Measurements from ENCODE around the gene HMGCL. TPM values are rescaled to one million over a fixed set of nuclear protein-coding genes. Genes with fewer than 3 reads are reported as not detected.

Gene HMGCL
- total RNA-seq, 2 donors from 2014 or later = 18.9 to 21.1 TPM

DNA sequence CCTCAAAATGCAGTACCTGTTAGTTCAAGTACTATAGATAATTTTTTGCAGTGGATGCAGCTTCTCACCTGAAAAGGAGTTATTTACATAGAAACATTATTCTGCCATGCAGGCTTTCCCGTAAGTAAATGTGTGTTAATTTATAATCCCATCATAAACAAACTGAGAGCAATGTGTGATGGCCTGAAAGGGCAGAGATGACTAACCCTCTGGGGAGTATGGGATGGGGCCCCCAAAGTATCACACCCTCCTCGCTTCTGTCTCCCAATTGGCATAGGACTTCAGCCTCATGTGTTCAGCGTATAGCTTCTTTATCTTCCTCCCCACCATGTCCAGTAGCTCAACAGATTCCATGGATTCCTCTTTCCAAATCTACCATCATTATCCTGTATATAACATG, 7.6 kb downstream of the HMGCL start:
- H3K36me3 ChIP-seq (replicated peaks in 1 of 2; ENCODE audit: insufficient read depth in 1 of 2, low read depth in 2 of 2) = peaks cover 7 to 14% of the 10 kb centered on the region in 2 donors
- no peak for ATAC-seq

DNA sequence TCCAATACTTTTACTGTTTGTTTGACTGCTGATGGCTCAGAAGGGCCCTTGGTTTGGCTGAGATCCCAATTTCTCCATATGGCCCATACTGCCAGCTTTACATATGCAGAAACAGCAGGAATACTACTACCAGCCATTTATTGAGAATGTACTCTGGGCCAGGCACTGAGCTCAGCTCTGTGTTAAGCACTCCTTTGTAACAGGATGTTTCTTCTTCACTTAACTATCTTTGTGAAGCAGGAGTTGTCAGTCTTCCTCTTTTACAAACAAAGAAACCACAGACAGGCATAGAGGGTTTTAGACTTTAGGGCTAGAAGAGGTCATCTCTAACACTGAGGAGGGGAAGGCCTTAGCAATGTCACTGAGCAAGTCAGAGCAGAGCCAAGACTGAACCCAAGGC, 8.3 kb downstream of the HMGCL start:
- intact Hi-C loops (cut with DNase I) = no loop called here
- Histone ChIP-seq H3K27me3 (no peaks in the 10 kb centered on the region), H3K4me1 (no peaks in the 10 kb centered on the region), H3K36me3 (replicated peaks in 1 of 2; ENCODE audit: insufficient read depth in 1 of 2, low read depth in 2 of 2) (peaks cover 7 to 14% of the 10 kb centered on the region in 2 donors), H3K9me3 (no peaks in the 10 kb centered on the region), H3K4me3 (no peak overlapping the region), H3K27ac (no peak overlapping the region)
- TF ChIP-seq, protein P1, sequence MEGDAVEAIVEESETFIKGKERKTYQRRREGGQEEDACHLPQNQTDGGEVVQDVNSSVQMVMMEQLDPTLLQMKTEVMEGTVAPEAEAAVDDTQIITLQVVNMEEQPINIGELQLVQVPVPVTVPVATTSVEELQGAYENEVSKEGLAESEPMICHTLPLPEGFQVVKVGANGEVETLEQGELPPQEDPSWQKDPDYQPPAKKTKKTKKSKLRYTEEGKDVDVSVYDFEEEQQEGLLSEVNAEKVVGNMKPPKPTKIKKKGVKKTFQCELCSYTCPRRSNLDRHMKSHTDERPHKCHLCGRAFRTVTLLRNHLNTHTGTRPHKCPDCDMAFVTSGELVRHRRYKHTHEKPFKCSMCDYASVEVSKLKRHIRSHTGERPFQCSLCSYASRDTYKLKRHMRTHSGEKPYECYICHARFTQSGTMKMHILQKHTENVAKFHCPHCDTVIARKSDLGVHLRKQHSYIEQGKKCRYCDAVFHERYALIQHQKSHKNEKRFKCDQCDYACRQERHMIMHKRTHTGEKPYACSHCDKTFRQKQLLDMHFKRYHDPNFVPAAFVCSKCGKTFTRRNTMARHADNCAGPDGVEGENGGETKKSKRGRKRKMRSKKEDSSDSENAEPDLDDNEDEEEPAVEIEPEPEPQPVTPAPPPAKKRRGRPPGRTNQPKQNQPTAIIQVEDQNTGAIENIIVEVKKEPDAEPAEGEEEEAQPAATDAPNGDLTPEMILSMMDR (IDR thresholded peaks at IDR 0.05) = no peak
- no peak for TF ChIP-seq POLR2A (IDR thresholded peaks at IDR 0.05)
- DNase-seq = no peak
- ATAC-seq = no peak

More for the DNA sequence above, 7.6 kb downstream of the HMGCL start:
- Histone ChIP-seq H3K9me3 (no peaks in the 10 kb centered on the region), H3K27ac (no peak overlapping the region), H3K4me3 (no peak overlapping the region), H3K27me3 (no peaks in the 10 kb centered on the region), H3K4me1 (no peaks in the 10 kb centered on the region)
- DNase-seq = no peak
- intact Hi-C loops (cut with DNase I) = no loop called here
- 82 to 85% methylated on average over 3 of the region's 3 CpGs for WGBS, 2 donors
- TF ChIP-seq POLR2A (IDR thresholded peaks at IDR 0.05) = no peak
- TF ChIP-seq, protein P1 (IDR thresholded peaks at IDR 0.05) = no peak

- no peaks in the 10 kb centered on the region for H3K27me3 ChIP-seq
- WGBS, 2 donors = 75% methylated on average over 3 of the region's 3 CpGs; no CpG with 5 or more reads in 1 of the 2 donors
- H3K36me3 ChIP-seq (replicated peaks in 1 of 2; ENCODE audit: insufficient read depth in 1 of 2, low read depth in 2 of 2) = peaks cover 7 to 14% of the 10 kb centered on the region in 2 donors
- intact Hi-C loops (cut with DNase I) = no loop called here
- ATAC-seq = no peak
- no peak for DNase-seq
- no peak overlapping the region for H3K4me3 ChIP-seq
- H3K9me3 ChIP-seq = no peaks in the 10 kb centered on the region
- no peaks in the 10 kb centered on the region for H3K4me1 ChIP-seq
- no peak overlapping the region for H3K27ac ChIP-seq
- TF ChIP-seq, protein P1 (IDR thresholded peaks at IDR 0.05) = no peak
- TF ChIP-seq POLR2A (IDR thresholded peaks at IDR 0.05) = no peak
These were observed 8.9 kb downstream of the HMGCL start for GRCh38 chr1:23816361-23816760.

DNA sequence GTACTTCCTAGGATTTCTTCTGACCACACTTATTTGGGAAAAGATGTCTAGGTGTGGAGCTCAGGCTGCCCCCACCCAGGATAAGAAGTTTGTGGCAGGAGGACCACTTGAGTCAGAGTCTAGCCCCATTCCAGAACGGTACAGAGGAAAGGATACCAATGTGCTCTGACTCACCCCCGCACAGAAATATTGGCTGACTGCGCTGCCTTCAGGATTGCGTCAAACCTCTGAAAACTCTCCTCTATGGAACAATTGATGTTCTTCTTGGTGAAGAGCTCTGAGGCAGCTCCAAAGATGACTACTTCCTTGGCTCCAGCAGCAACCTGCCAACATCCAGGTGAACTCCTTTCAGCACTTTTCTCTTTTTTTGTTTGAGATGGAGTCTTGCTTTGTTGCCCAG, 11.2 kb downstream of the HMGCL start:
- no peaks in the 10 kb centered on the region for H3K9me3 ChIP-seq
- peaks cover 7 to 14% of the 10 kb centered on the region in 2 donors for H3K36me3 ChIP-seq (replicated peaks in 1 of 2; ENCODE audit: insufficient read depth in 1 of 2, low read depth in 2 of 2)
- ATAC-seq (no peak), DNase-seq (no peak)
- H3K27ac ChIP-seq = no peak overlapping the region
- H3K27me3 ChIP-seq = no peaks in the 10 kb centered on the region
- TF ChIP-seq POLR2A (IDR thresholded peaks at IDR 0.05) = no peak
- TF ChIP-seq, protein P1 (IDR thresholded peaks at IDR 0.05) = no peak
- no peak overlapping the region for H3K4me3 ChIP-seq
- whole genome bisulfite sequencing, 2 donors = 93 to 96% methylated on average over 4 of the region's 4 CpGs
- peaks cover 15% of the 10 kb centered on the region for H3K4me1 ChIP-seq
- intact Hi-C loops (cut with DNase I) = no loop called here

DNA sequence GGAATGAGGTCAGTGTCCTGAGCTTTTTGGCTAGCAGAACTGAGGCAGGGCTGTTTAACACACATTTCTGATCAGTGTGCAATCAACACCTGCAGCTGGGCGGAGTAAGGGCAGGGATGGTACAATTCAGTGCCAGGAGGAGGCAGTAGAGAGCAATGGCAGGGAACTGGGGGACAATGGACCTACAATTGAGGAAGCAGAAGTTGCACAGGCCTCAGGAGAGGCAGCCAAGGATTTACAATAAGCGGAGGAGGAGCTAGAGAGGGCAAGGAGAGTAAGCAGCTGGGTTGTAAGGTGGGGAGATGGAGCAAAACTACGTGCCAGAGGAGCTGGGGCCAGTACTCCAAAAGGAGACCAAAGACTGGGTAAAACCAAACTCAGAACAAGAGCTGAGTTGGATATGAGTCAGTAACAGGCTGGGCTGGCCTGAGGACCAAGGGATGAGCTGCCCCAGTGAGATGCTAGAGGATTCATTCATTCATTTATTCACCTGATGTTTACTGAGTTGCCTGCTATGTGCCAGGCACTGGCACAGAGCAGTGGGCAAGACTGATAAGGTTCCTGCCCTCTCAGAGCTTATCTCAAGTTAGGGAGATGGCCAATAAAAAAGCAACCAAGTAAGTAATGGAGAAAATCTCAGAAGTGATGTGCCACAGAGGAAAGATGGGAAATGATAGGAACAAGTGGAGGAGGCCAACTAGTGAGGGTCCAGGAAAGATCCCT, 14.2 kb downstream of the HMGCL start:
- H3K27me3 ChIP-seq = no peaks in the 10 kb centered on the region
- H3K4me1 ChIP-seq = peaks cover 15% of the 10 kb centered on the region
- intact Hi-C loops (cut with DNase I) = no loop called here
- H3K36me3 ChIP-seq (replicated peaks in 1 of 2; ENCODE audit: insufficient read depth in 1 of 2, low read depth in 2 of 2) = peaks cover 4 to 5% of the 10 kb centered on the region in 2 donors
- ATAC-seq = peak; percentile 51
- peak overlapping the region in 1 of 4 donors; percentile 9 for H3K27ac ChIP-seq
- peak in 3 of 4 donors; percentile 48 to 63 (median 54) for DNase-seq
- no peaks in the 10 kb centered on the region for H3K9me3 ChIP-seq
- no peak for TF ChIP-seq POLR2A (IDR thresholded peaks at IDR 0.05)
- TF ChIP-seq, protein P1 (IDR thresholded peaks at IDR 0.05) = peak; percentile 32 to 78 (median 50)
- no peak overlapping the region for H3K4me3 ChIP-seq
- WGBS, 2 donors = 34 to 66% methylated on average over 3 of the region's 3 CpGs
